H7 (cell line): ENCODE measurements around the gene FYCO1. TPM values are rescaled to one million over a fixed set of nuclear protein-coding genes. Genes with fewer than 3 reads are reported as not detected.

ENCODE experiments used
- DNase-seq: peaks from one replicate; pipeline ENCODE4 v3.0.0; 2012
- H3K27me3 ChIP-seq: 2 replicates; pipeline ENCODE4 v1.6.0; 2011; ENCODE audit warnings: mild to moderate bottlenecking, low read length; ENCODE audit not compliant: control insufficient read depth, insufficient read depth
- H3K36me3 ChIP-seq: replicated peaks from 2 replicates; pipeline ENCODE4 v1.5.1; 2011; ENCODE audit warnings: low read length; ENCODE audit not compliant: control insufficient read depth, insufficient read depth
- H3K4me3 ChIP-seq: 2 replicates; pipeline ENCODE4 v1.5.1; 2011; ENCODE audit warnings: low read depth, mild to moderate bottlenecking, control low read depth, low read length, moderate library complexity; ENCODE audit not compliant: insufficient read depth
- total RNA-seq: library from RNA; depleted of rRNA; stranded (reverse); fragments of >200 nt; shearing (Covaris generic); gene quantifications from 2 replicates; pipeline ENCODE4 v1.2.3, GENCODE V29; 2014

Gene FYCO1
- total RNA-seq, 1 experiment from 2014 or later = 4.9 TPM

GRCh38 chr3:45968149-45968548, 27.5 kb downstream of the FYCO1 start:
- Histone ChIP-seq H3K27me3 (no peaks in the 10 kb centered on the region), H3K4me3 (no peak overlapping the region), H3K36me3 (peaks cover 44% of the 10 kb centered on the region)
- DNase-seq = no peak

DNA sequence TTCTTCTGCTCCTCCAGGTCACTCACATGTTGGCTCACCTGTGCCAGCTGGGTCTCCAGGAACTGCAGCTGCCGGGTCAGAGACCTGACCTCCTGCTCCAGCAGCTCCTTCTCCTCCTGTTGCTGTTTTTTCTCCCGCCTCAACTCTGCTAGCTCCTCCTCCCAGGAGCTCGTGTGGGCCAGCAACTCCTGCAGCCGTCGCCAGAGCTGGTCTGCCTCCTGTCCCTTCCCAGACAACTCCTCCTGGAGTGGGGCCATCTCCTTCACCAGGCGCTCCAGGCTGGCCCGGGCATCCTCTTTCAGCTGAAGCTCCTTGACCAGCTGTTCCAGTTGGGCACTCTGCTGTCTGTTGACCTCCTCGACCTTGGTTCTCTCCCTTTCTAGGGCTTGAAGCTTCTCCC, 27.9 kb downstream of the FYCO1 start:
- Histone ChIP-seq H3K36me3 (peaks cover 47% of the 10 kb centered on the region), H3K4me3 (no peak overlapping the region), H3K27me3 (no peaks in the 10 kb centered on the region)
- DNase-seq = no peak

GRCh38 chr3:45966950-45967640, 28.5 kb downstream of the FYCO1 start:
- DNase-seq = no peak
- H3K4me3 ChIP-seq = no peak overlapping the region
- H3K27me3 ChIP-seq = no peaks in the 10 kb centered on the region
- peaks cover 53% of the 10 kb centered on the region for H3K36me3 ChIP-seq

- no peak for DNase-seq
- Histone ChIP-seq H3K4me3 (no peak overlapping the region), H3K27me3 (no peaks in the 10 kb centered on the region), H3K36me3 (peaks cover 59% of the 10 kb centered on the region)
Observed at GRCh38 chr3:45966371-45966791, 29.2 kb downstream of the FYCO1 start.

DNA sequence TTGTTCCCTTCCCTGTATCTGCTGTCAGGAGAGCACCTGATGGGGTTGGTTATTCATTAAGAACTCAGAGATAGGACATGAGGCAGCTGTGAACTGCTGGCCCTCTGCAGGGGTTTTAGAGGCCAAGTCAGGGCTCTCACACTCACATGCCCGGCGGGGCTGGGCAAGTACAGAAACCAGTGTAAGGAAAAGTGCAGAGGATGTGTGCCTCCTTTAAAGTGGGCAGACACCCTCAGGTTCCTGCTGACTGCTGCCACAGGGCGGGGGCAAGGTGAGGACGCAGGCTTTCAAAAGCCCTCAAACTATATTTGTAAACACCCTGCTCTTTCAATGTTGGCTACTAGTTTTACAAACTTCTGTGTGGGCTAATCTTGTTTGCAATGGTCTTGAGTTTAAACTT, 30.0 kb downstream of the FYCO1 start:
- DNase-seq = no peak
- no peaks in the 10 kb centered on the region for H3K27me3 ChIP-seq
- no peak overlapping the region for H3K4me3 ChIP-seq
- H3K36me3 ChIP-seq = peaks cover 60% of the 10 kb centered on the region

- Histone ChIP-seq H3K36me3 (peaks cover 61% of the 10 kb centered on the region), H3K4me3 (no peak overlapping the region), H3K27me3 (no peaks in the 10 kb centered on the region)
- no peak for DNase-seq
Observed at GRCh38 chr3:45965253-45965652, 30.4 kb downstream of the FYCO1 start.

DNA sequence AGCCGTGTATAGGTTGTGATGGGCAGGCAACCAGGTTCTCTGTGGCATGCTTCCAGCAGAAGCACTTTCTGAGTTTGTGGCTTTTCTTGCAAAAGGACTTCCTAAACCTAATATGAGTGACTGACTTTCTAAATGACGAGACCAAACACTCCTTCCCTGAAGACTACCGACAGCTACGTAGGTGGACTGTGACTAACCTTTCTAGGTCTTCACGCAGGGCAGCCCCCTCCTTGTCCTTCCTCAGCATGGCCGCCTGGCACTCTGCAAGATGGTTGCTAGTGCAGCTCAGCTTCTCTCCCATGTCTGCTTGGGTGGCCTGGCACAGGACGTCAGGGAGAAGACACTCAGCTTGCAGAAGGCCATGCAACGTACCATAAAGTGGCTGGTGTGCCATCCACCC, 31.5 kb downstream of the FYCO1 start:
- no peak for DNase-seq
- H3K27me3 ChIP-seq = no peaks in the 10 kb centered on the region
- H3K36me3 ChIP-seq = peaks cover 65% of the 10 kb centered on the region
- H3K4me3 ChIP-seq = no peak overlapping the region

DNA sequence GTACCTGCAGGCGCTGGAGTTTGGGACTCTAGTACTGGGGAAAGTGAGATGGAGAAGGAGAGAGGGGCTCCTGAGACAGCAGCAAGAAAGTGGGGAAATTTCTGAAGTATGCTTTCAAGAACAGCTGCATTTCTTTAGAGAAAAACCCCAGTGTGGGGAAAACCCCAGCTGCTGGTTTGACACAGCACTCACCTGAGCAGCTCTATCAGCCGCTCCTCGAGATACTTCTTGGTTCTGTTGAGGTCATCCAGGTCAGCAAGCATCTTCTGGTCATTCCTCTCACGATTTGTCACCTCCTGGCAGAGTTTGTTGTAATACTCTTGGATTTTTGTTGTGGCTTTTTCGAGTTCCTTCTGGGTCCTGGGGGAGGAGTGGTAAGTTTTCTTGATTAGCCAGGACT, 33.6 kb downstream of the FYCO1 start:
- DNase-seq = no peak
- Histone ChIP-seq H3K36me3 (peaks cover 66% of the 10 kb centered on the region), H3K27me3 (no peaks in the 10 kb centered on the region), H3K4me3 (no peak overlapping the region)

DNA sequence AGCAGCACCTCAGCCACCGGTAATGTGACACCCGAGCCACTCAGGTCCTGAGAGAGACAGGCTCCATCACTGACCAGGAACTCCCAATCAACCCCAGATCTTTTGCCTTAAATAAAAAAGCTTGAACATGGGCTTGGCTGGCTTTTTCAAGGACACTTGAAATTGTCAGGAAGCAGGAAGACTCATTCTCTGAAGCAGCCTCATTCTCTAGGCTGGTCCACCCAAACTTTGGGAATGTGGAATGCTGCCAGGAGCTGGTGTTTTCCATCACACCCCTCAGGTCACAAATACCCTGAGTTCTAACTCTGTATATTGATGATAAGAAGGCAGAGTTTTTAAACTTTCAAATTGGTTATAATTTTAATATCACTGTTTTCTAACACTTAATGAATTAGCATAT, 35.3 kb downstream of the FYCO1 start:
- DNase-seq = no peak
- H3K27me3 ChIP-seq = no peaks in the 10 kb centered on the region
- H3K36me3 ChIP-seq = peaks cover 58% of the 10 kb centered on the region
- H3K4me3 ChIP-seq = no peak overlapping the region

GRCh38 chr3:45959201-45959600, 36.4 kb downstream of the FYCO1 start:
- no peak for DNase-seq
- no peak overlapping the region for H3K4me3 ChIP-seq
- no peaks in the 10 kb centered on the region for H3K27me3 ChIP-seq
- H3K36me3 ChIP-seq = peaks cover 60% of the 10 kb centered on the region

DNA sequence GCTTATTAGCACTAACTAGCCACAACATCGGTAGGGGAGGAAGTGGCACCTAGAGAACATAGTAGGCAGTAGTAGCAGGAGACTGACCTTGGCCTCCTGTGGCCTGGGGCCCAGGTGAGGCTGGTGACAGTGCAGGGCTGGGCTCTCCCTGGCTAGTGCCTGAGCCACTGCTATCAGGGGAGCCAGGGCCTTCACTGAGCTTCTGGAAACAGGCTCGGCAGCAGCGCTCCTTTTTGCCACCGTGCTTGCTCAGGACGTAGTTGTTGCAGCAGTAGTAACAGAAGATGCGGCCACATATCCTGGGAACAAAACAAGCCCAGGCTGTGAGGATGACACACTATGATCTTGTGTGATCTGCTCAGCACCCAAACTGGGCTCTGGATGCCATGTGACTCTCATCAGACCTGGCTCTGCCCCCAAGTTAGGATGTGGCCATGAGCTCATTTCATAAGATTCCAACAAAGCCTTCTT, 37.3 kb downstream of the FYCO1 start:
- H3K4me3 ChIP-seq = no peak overlapping the region
- no peaks in the 10 kb centered on the region for H3K27me3 ChIP-seq
- no peak for DNase-seq
- H3K36me3 ChIP-seq = peaks cover 58% of the 10 kb centered on the region

GRCh38 chr3:45957586-45957985, 38.0 kb downstream of the FYCO1 start:
- Histone ChIP-seq H3K4me3 (no peak overlapping the region), H3K27me3 (no peaks in the 10 kb centered on the region), H3K36me3 (peaks cover 57% of the 10 kb centered on the region)
- no peak for DNase-seq

DNA sequence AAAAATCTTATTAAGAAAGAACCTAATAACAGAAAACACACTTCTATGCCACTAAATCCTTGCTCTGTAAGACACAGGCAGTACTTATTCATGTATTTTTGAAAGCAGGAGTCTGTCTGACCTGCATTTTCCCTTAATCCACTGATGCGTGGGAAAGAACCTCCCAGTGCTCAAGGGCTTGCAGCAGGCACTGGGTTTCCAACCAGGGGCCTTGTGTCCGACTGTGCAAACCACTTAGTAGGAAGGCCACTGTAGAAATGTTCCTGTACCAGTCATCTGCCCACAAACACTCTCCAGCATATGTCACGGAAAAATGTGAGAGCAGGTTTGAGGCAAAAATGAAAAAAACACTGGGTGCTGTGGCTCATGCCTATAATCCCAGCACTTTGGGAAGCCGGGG, 39.9 kb downstream of the FYCO1 start:
- peaks cover 58% of the 10 kb centered on the region for H3K36me3 ChIP-seq
- H3K4me3 ChIP-seq = no peak overlapping the region
- no peaks in the 10 kb centered on the region for H3K27me3 ChIP-seq
- DNase-seq = no peak

DNA sequence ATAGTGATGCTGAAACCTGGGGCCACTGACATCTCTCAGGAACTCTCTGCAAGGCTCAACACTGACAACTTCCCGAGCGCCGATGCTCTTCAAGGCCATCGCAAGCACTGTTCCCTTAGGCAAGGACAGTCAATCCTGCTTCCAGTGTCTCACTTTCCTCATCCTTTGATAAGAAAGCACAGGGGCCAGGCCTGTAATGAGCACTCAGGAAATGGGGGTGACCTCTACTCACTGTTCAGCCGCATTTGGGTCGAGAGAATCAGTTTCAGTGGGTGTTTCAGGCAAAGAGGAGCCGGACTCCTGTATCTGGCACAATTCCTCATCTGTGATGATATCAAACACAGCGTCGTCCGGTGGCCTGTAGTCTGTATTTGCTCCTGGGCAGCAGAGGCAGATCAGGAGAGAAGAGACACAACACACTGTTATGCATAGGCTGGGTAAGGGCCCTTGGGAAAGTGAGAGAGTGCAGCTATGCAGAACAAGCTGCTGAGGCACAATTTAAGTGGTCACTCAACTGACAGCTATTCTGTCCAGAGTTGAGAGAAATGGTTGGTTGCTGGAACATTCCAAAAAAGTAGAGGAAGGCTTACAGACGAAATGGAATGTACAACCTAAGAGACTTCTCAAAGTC, 40.5 kb downstream of the FYCO1 start:
- no peak for DNase-seq
- peaks cover 59% of the 10 kb centered on the region for H3K36me3 ChIP-seq
- H3K4me3 ChIP-seq = no peak overlapping the region
- H3K27me3 ChIP-seq = no peaks in the 10 kb centered on the region

GRCh38 chr3:45954306-45954705, 41.3 kb downstream of the FYCO1 start:
- no peak overlapping the region for H3K4me3 ChIP-seq
- peaks cover 55% of the 10 kb centered on the region for H3K36me3 ChIP-seq
- no peaks in the 10 kb centered on the region for H3K27me3 ChIP-seq
- DNase-seq = no peak
